Fibroblast of the conjunctiva (primary cell): ENCODE data around the gene SNX5.

Experiments used
- DNase-seq: peaks from one replicate; pipeline ENCODE4 v3.0.0-alpha.2; 2010; ENCODE audit warnings: low read depth

The SNX5 gene

DNA sequence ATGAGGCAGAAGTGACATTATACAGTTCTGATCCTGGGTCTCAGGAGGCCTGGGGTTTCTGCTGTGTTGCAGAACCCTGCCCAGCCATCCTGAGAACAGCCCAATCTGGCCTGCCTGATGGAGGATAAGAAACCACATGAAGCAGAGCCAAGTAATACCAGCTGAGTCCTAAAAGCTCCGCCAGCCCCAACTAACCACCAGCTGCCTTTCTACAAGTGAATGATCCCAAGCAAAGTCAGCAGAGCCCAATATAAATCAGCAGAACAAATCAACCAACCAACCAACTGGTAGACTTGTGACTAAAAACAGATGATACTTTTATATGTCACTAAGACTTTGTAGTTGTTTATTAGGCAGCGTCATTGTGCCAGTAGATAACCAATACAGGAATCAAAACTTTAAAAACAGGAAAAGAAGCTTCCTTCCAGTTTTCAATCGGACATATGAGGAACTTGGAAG, 52.1 kb downstream of the SNX5 start:
- no peak for DNase-seq

DNA sequence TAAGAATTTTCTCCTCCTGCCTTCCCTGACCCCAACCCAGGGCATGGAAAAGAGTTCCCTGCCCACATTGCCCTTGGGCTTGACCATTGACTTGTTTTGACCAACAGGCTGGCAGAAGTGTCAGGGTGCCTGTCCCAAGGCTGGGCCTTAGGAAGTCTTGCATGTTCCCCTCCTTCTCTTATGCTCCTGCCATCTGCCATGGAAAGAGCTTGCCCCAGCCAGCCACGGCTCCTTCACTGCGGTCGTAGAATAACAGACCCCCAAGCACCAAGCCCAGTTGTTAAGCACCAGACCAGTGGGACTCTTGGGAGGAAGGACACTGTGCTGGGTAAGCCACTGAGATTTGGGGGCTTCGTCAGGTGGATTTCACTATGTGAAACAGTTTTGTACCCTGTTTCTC, 53.6 kb downstream of the SNX5 start:
- DNase-seq, result no peak

DNA sequence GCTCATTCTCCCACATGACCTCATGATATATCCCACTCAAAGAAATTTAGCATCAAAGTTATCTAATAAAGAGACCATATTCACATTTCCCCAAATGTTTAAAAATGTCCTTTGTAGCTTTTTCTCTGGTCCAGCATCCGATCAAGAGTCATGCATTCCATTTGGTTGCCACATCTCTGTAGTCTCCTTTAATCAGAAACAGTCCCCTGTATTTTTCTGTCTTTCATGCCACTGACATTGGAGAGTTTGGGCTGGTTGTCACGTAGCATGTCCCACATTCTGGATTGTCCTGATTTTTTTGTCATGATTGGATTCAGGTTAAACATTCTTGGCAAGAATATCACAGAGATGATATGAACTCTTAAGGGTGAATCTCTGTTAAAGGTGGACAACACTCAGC, 55.7 kb downstream of the SNX5 start:
- DNase-seq, result no peak

DNA sequence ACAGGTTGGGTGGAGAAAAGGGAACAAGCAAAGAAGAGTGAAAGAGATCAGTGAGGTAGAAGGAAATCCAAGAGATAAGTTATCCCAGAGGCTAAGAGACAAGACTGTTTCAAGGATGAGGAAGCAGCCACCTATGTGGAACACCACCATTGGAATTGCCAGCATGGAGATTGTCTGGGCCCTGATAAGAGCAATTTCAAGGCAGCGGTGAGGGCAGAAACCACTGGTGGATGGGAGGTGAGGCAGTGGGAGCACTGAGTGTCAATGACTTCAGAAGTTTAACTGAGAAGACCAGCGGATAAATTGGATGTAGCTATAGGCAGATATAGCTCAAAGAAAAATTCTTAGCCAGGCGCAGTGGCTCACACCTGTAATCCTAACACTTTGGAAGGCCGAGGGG, 56.7 kb downstream of the SNX5 start:
- DNase-seq, result no peak

DNA sequence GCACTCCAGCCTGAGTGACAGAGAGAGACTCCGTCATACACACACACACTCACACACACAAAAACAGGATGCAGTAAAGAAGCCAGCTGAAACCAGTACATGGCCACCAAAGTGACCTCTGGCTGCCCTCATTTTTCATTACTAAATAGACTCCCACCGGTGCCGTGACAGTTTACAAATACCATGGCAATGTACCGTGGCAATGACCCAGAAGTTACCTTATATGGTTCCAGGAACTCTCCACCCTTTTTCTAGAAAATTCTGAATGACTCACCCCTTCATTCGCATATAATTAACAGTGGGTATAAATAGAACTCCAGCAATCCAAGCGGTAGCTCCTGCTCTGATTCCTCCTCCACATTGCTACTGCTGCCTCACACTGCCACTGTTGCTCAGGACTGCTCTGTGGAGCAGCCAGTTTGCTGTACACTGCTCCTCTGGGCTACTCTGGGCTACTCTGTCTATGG, 57.7 kb downstream of the SNX5 start:
- DNase-seq, result peak; percentile 72

DNA sequence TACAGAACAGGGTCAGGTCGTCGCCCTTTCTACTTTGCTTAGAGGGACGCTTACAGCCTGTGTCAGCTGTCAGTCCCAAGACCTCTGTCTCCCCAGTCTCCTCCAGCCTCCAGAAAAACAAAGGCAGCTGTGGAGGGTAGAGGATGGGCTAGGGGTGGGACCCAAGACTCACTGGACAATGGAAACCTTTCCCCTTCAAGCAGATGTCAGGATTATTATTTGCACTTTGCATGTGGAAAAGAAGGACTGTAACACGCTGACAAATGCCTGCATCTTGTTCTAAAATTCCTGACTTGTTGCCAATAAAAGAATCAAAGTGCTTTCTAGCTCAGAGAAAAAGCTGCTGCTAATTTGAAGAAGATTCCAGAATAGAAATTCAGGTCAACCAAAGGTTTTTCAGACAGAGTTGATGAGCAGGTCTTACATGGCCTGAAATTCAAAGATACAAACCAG, 58.7 kb downstream of the SNX5 start:
- DNase-seq, result no peak

DNA sequence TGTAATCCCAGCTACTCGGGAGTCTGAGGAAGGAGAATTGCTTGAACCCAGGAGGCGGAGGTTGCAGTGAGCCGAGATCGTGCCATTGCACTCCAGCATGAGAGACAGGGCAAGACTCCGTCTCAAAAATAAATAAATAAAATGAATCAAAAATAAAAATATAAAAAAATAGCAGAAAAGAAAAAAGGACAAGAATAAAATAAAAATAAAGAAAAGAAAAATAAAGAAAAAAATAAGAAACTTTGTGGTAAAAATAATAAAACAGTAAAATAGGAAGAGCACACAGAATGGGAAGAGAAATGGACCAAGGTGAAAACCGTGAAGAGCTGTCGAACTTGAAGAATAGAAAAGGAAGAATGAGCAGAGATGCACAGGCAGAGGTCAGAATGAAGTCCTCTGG, 63.0 kb downstream of the SNX5 start:
- DNase-seq, result no peak

DNA sequence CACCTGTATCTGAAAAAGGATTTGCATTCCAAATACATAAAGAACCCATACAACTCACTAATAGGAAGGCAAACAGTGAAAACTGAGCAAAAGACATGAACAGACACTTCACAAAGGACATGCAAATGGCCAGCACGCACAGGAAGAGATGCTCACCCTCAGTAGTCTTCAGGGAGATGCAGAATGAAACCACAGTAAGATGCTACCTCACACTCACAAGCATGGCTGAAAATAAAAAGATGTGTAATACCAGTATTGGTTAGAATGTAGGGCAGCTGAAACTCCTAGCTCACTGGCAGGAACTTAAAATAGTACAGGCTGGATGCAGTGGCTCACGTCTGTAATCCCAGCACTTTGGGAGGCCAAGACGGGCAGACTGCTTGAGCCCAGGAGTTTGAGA, 64.6 kb downstream of the SNX5 start:
- no peak for DNase-seq

DNA sequence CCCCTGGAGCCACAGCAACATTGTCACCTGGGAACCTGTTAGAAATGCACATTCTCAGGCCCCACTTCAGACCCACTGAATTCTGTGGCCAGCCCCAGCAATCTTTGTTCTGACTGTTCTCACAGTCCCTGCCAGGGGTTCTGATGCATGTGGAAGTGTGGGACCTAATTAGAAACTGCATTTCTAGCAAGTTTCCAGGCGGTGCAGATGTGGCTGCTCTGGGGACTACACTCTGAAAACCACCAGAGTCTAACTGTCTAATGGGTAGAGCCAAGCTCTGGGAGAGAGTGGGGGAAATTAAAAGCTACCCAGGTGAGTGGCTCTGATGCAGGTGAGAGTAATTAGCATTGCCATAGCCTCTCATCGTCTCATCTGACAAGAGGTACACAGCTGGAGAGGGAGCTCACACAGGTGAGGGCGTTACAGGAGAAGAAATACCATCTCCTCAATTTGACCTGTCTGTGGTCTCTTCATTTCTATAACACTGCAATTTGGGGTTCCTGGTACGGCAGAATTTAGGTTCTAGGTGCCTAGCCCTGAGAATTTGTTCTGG, 66.0 kb downstream of the SNX5 start:
- no peak for DNase-seq

DNA sequence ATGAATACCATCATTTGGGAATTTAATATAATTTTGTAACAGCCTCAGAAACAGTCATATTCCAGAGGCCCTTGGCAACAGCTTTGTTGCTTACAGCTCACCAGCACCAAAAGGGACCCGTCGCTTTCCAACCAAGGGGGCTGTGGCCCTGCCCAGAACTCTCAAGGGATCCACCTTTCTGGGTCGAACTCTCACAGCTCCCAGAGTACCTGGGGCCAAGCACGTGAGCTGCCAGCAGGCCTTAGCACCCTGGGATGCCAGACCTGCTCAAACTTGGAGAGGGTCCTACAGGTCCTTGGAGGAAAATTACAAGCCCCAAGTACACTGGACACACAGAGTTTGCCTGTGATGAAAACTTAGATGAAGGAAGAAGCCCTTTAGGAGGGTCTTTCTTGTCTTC, 66.6 kb downstream of the SNX5 start:
- DNase-seq, result no peak

DNA sequence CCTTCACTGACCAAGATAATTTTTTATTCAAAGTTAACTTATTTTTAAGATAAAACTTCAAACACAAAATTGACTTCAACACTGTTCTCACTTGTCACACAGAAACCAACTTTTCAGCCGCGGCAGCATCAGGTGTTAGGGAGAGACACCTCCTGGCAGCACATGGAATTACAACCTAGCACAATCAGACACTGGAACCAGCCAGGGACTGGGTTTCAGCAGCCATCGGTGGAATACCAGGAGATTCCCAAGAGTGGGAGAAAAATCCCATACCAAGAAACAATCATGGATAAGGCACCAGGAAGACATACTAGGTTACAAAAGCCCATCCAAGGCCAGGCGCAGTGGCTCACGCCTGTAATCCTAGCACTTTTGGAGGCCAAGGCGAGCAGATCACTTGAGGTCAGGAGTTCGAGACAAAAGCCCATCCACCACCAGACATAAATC, 70.0 kb downstream of the SNX5 start:
- DNase-seq, result peak; percentile 63

DNA sequence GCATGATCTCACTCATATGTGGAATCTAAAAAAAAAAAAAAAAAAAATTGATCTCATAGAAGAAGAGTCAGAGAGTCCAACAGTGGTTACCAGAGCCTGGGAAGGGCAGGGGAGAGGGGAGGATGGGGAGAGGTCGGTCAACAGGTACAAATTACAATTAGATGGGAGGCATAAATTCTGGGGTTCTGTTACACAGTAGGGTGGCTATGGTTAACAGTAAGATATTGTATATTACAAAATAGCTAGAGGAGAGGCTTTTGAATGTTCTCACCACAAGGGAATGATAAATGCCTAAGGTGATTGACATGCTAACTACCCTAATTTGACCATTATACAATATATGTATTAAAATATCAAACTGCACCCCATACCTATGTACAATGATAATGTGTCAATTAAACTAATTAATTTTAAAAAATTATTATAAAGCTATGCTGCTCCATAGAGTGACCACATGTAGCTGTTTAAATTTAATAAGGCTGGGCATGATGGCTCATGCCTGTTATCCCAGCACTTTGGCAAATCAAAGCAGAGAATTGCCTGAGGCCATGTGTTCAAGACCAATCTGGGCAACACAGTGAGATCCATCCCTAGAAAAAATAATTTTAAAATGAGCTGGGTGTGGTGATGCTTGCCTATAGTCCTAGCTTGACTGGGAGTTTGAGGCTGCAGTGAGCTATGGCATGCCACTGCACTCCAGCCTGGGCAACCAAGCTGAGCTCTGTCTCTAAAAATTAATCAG, 70.9 kb downstream of the SNX5 start:
- no peak for DNase-seq

DNA sequence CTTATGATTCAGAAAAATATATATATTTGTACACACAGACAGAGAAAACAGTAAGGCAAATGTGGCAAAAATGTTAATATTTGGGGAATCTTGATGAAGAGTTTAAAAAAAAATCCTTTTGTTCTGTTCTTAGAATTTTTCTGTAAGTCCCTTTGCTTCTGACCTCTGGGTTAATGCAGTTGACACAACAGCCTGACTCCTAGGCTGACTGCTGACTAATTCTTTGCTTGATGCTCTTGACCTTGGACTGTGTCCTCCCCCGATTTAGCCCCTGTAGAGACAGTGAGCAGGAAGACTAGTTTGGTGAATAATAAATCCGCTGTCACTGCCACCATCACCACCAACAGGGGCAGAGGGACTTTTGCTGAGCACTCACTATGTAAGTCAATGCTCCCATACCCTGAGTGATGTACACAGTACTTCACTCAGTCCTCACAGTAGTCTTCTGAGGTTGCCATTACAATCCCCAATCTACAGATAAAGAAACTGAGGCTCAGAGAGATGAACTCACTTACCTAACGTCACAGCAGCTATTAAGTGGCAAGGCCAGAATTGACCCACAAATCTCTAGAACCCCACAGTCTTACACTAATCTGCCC, 71.7 kb downstream of the SNX5 start:
- no peak for DNase-seq

DNA sequence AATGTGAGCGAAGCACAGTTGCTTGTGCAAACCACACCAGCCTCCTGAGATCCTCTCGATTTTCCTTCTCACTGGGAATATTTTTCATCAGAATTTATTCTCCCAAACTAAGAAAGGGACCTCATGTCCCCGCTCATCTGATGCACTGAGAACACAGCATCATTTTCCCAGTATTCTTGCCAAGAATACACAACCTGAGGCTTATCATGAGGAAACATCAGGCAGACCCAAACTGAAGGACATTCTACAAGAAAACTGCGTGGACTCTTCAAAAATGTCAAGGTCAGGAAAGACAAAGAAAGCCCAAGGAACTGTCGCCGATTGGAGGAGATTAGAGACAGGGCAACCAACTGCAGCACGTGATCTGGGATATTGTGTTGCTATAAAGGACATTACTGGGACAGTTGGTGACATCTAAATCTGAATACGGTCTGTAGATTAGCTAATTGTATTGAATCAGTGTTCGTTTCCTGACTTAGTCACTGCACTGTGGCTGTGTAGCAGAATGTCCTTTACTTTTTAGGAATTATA, 72.3 kb downstream of the SNX5 start:
- DNase-seq, result no peak

DNA sequence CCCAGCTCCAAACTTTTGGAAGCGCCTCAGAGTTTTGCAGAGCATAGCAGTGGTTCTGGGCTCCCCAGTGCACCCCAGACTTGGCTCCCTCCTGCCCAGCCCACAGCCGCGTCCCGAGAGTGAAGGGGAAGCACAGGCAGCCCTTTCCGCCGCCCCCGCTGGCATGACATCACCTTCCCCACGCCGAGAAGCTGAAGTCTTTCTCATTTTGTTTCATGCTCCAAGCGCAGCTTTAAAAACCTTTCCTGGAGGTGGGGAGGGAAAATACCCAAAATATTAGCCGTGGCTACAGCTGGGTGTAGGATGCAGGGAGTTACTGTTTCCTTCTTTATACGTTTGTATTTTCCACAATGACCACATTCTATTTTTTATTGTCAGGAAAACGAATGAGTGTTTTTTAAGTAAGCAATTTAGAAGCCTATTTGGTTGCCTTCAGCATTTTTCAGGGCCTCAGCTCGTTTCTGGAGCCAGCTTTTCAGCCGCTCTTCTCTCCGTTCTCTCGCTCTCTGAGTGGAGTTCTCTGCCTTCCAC, 72.9 kb downstream of the SNX5 start:
- DNase-seq, result no peak

DNA sequence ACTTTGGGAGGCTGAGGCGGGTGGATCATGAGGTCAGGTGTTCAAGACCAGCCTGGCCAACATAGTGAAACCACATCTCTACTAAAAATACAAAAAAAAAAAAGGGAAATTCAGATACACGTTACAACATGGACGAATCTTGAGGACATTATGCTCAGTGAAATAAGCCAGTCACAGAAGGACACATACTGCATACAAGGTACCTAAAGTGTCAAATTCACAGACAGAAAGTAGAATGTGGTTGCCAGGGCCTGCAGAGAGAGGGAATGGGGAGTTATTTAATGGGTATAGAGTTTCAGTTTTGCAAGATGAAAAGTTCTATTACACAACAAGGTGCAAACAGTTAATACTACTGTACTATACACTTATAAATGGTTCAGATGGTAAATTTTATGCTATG, 75.1 kb downstream of the SNX5 start:
- no peak for DNase-seq

DNA sequence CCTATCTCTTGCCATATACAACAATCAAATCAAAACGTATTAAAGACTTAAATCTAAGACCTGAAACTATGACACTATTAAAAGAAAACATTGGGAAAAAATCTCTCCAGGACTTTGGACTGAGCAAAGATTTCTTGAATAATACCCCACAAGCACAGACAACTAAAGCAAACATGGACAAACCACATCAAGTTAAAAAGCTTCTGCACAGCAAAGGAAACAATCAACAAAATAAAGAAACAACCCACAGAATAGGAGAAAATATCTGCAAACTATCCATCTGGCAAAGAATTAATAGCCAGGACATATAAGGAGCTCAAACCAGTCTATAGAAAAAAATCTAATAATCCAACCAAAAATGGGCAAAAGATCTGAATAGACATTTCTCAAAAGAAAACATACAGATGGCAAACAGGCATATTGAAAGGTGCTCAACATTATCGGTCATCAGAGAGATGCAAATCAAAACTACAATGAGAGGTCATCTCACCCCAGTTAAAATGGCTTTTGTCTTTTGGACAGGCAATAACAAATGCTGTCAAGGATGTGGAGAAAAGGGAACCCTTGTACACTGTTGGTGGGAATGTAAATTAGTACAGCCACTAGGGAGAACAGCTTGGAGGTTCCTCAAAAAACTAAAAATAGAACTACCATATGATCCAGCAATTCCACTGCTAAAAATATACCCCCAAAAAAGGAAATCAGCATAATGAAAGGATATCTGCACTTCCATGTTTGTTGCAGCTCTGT, 76.2 kb downstream of the SNX5 start:
- DNase-seq, result no peak
